Keratinocyte (primary cell): ENCODE data around the gene TAF6. TPM values are rescaled to one million over a fixed set of nuclear protein-coding genes. Genes with fewer than 3 reads are reported as not detected.

Experiments
- DNase-seq: peaks from one replicate; pipeline ENCODE4 v3.0.0-alpha.2; 2011; ENCODE audit warnings: low read depth, missing footprints, low spot score
- FAIRE-seq: peaks from 2 replicates; lab custom pipeline; 2011; peaks lifted over from hg19 to GRCh38; lab: Jason Lieb, UNC
- H2AFZ ChIP-seq: 2 replicates; pipeline ENCODE4 v1.6.0; 2012; ENCODE audit warnings: low read length, control low read depth, inconsistent platforms; ENCODE audit not compliant: control insufficient read depth
- H3K27ac ChIP-seq: 2 replicates; pipeline ENCODE4 v1.5.1; 2011; ENCODE audit warnings: low read length; ENCODE audit not compliant: control insufficient read depth, insufficient read depth
- H3K27me3 ChIP-seq: 3 replicates; pipeline ENCODE4 v1.6.0; 2011; ENCODE audit warnings: low read length; ENCODE audit not compliant: control insufficient read depth, insufficient read depth; ENCODE audit errors: extremely low read depth
- H3K36me3 ChIP-seq, 2 experiments: 2 replicates in 1 of 2; 3 replicates in 1 of 2; pipeline ENCODE4 v1.5.1; 2011; ENCODE audit warnings: low read length in 2 of 2, mild to moderate bottlenecking in 1 of 2; ENCODE audit not compliant: control insufficient read depth in 2 of 2, insufficient read depth in 2 of 2; ENCODE audit errors: extremely low read depth in 1 of 2
- H3K4me1 ChIP-seq: 3 replicates; pipeline ENCODE4 v1.5.1; 2011; ENCODE audit warnings: low read length; ENCODE audit not compliant: control insufficient read depth, insufficient read depth; ENCODE audit errors: extremely low read depth
- H3K4me2 ChIP-seq: 3 replicates; pipeline ENCODE4 v1.6.0; 2011; ENCODE audit warnings: low read depth, low read length; ENCODE audit not compliant: control insufficient read depth, insufficient read depth; ENCODE audit errors: extremely low read depth
- H3K4me3 ChIP-seq, 3 experiments: fragments of 200-600 bp in 1 of 3; sonication (generic) in 1 of 3; 2 replicates in 2 of 3; 3 replicates in 1 of 3; pipeline ENCODE4 v1.5.1; 2011 to 2016; ENCODE audit warnings: low read length in 3 of 3, mild to moderate bottlenecking in 3 of 3, control low read depth in 2 of 3, inconsistent platforms in 1 of 3, low read depth in 1 of 3, mixed read lengths in 1 of 3, mixed run types in 1 of 3, moderate library complexity in 1 of 3; ENCODE audit not compliant: control insufficient read depth in 2 of 3, insufficient read depth in 2 of 3; ENCODE audit errors: extremely low read depth in 1 of 3
- H3K79me2 ChIP-seq: 2 replicates; pipeline ENCODE4 v1.6.0; 2012; ENCODE audit warnings: low read length; ENCODE audit not compliant: control insufficient read depth, insufficient read depth
- H3K9ac ChIP-seq: 3 replicates; pipeline ENCODE4 v1.6.0; 2011; ENCODE audit warnings: low read length; ENCODE audit not compliant: control insufficient read depth, insufficient read depth; ENCODE audit errors: extremely low read depth
- H3K9me1 ChIP-seq: 3 replicates; pipeline ENCODE4 v1.6.0; 2011; ENCODE audit warnings: low read length; ENCODE audit not compliant: control insufficient read depth, insufficient read depth; ENCODE audit errors: extremely low read depth
- H3K9me3 ChIP-seq: 2 replicates; pipeline ENCODE4 v1.5.1; 2012; ENCODE audit warnings: low read depth, low read length; ENCODE audit not compliant: control insufficient read depth
- H4K20me1 ChIP-seq: 3 replicates; pipeline ENCODE4 v1.6.0; 2011; ENCODE audit warnings: low read length; ENCODE audit not compliant: control insufficient read depth, insufficient read depth; ENCODE audit errors: extremely low read depth
- EZH2 ChIP-seq: IDR thresholded peaks from one replicate; pipeline ENCODE4 v1.6.1; 2012; ENCODE audit warnings: inconsistent platforms, mild to moderate bottlenecking, low read length, moderate library complexity
- dilution Hi-C: fragments of 300-500 bp; cut with MboI; formaldehyde crosslinking; loops from one replicate; pipeline ENCODE4 v1.7.0; 2020; ENCODE audit warnings: low sequenced_read_pairs; ENCODE audit not compliant: extremely low pct_ligation_motif_present
- polyA plus RNA-seq, 5 experiments: library from polyadenylated mRNA; depleted of rRNA in 3 of 5; stranded (reverse) in 3 of 5; stranded (forward) in 1 of 5; unstranded in 1 of 5; fragments of >200 nt; gene quantifications; 1 replicate in 1 of 5; 2 replicates in 3 of 5; 3 replicates in 1 of 5; pipeline versions ENCODE4 v1.2.1 to v1.2.3, GENCODE V29; 2011 to 2012; ENCODE audit warnings: missing spikeins in 2 of 5, low read depth in 1 of 5, low replicate concordance in 1 of 5
- TF ChIP-seq, protein P1 (sequence below), 3 experiments: IDR thresholded peaks in 1 of 3; conservative IDR thresholded peaks in 1 of 3; optimal IDR thresholded peaks in 1 of 3; 2 replicates in 2 of 3; 3 replicates in 1 of 3; pipeline versions ENCODE3 to v1.5.1; 2011; ENCODE audit warnings: low read length in 3 of 3, mild to moderate bottlenecking in 3 of 3, moderate library complexity in 2 of 3, control low read depth in 1 of 3, inconsistent platforms in 1 of 3; ENCODE audit not compliant: insufficient read depth in 2 of 3; ENCODE audit errors: extremely low read depth in 1 of 3

Gene TAF6
- polyA plus RNA-seq, 1 donor (not counting 4 experiments of a cell fraction or from before 2014, with no cell fraction given), result 7.6 TPM

DNA sequence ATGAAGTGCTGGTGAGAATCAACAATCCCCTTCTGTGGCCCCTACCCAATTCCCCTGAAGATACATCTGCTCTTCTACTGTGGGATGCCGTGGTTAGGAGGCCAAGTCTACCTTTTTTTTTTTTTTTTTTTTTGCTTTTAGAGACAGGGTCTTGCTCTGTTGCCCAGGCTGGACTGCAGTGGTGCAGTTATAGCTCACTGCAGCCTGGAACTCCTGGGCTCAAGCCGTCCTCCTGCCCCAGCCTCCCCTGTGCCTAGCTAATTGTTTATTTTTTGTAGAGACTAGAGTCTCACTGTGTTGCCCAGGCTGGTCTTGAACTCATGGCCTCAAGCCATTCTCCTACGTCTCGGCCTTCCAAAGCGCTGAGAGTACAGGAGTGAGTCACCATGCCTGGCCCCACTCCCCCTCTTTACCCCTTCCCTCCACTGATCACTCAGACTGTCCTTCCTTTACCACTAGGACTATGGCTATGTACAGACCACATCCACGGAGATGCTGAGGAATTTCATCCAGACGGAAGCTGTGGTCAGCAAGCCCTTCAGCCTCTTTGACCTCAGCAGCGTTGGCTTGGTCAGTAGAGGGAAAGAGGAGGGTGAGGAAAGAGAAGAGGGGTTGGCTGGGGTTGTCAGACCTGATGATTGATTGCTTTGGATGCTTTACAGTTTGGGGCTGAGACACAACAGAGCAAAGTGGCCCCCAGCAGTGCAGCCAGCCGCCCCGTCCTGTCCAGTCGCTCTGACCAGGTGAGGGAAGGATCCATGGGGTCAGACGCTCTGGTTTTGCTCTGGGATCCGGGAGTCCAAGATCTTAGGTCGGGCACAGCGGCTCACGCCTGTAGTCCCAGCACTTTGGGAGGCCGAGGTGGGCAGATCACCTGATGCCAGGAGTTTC lies 16.0 kb downstream of the TAF6 start:
- no peaks in the 10 kb centered on the region for H3K9me3 ChIP-seq
- H3K79me2 ChIP-seq, result peaks cover 29% of the 10 kb centered on the region
- H3K36me3 ChIP-seq, result peaks cover 20 to 47% of the 10 kb centered on the region in 2 experiments
- H3K4me2 ChIP-seq, result no peak overlapping the region
- H3K9ac ChIP-seq, result no peak overlapping the region
- H3K9me1 ChIP-seq, result no peaks in the 10 kb centered on the region
- H3K4me3 ChIP-seq, result no peak overlapping the region
- H3K4me1 ChIP-seq, result peaks cover 10% of the 10 kb centered on the region
- no peak for FAIRE-seq
- H3K27ac ChIP-seq, result no peak overlapping the region
- DNase-seq, result no peak
- H2AFZ ChIP-seq, result no peak overlapping the region
- H4K20me1 ChIP-seq, result no peaks in the 10 kb centered on the region
- no peak for TF ChIP-seq EZH2
- TF ChIP-seq, protein P1, sequence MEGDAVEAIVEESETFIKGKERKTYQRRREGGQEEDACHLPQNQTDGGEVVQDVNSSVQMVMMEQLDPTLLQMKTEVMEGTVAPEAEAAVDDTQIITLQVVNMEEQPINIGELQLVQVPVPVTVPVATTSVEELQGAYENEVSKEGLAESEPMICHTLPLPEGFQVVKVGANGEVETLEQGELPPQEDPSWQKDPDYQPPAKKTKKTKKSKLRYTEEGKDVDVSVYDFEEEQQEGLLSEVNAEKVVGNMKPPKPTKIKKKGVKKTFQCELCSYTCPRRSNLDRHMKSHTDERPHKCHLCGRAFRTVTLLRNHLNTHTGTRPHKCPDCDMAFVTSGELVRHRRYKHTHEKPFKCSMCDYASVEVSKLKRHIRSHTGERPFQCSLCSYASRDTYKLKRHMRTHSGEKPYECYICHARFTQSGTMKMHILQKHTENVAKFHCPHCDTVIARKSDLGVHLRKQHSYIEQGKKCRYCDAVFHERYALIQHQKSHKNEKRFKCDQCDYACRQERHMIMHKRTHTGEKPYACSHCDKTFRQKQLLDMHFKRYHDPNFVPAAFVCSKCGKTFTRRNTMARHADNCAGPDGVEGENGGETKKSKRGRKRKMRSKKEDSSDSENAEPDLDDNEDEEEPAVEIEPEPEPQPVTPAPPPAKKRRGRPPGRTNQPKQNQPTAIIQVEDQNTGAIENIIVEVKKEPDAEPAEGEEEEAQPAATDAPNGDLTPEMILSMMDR (optimal IDR thresholded peaks at IDR 0.05 in 1 of 3, IDR thresholded peaks at IDR 0.05 in 1 of 3, conservative IDR thresholded peaks at IDR 0.05 in 1 of 3; ENCODE audit: extremely low read depth in 1 of 3, insufficient read depth in 2 of 3, low read length in 3 of 3), result no peak
- H3K27me3 ChIP-seq, result no peaks in the 10 kb centered on the region
- dilution Hi-C loops, result no loop called here

DNA sequence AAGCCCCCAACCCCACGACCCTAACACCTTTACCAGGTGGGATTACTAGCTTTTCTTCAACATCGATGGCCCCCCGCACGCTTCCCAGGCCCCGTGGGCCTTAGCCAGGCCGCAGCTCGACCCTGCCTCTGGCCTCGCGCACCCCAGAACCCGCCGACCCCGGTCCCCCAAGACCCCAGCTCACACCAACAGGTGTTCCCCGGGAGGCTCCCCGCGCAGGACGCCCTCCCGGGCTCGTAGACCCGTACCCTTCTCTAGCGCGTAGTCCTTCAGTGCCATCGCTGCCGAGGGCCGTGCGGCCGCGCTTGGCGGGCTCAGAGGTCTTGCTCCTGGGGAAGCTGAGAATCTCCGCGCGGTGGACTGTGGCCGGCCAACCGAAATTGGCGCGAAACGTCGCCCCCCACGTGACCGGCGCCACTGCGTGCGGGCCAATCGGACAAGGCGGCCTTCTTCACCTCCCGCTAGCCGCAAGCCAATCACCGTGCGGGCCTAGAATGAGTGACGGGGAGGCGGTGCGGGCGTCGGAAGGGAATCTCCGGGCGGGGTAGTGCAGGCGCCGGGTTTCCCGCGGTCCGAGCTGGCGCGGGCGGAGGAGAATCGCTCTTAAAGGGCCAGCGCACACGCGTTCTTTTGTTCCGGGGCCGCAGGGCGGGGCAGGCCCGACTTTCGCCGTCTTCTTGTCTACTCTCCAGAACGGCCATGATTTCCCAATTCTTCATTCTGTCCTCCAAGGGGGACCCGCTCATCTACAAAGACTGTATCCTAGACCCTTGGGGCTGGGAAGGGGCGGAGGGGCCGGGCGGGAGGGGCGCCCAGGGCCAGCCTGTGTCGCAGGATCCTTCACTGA lies 17.9 kb downstream of the TAF6 start, which contains the start of the genes AP4M1 and MCM7:
Gene AP4M1 (plus strand): TSS at position 628 of the 847 bp plus-strand sequence. CDS start 72 bp downstream, at position 700.
Gene MCM7 (minus strand): TSS at position 382 of the 847 bp plus-strand sequence. CDS start 103 bp downstream, at position 279.
- dilution Hi-C loops, result no loop called here
- H3K79me2 ChIP-seq, result peaks cover 36% of the 10 kb centered on the region
- peak within 1 kb of the TSS; percentile 70 to 78 (median 75) for H3K4me3 ChIP-seq
- H4K20me1 ChIP-seq, result peaks cover 6% of the 10 kb centered on the region
- peak within 1 kb of the TSS; percentile 72 for H2AFZ ChIP-seq
- peaks cover 29 to 49% of the 10 kb centered on the region in 2 experiments for H3K36me3 ChIP-seq
- H3K9ac ChIP-seq, result peak within 1 kb of the TSS; percentile 90
- H3K27ac ChIP-seq, result peak within 1 kb of the TSS; percentile 87
- FAIRE-seq (no peak), DNase-seq (peak; percentile 88)
- H3K4me1 ChIP-seq, result peaks cover 10% of the 10 kb centered on the region
- H3K9me1 ChIP-seq, result no peaks in the 10 kb centered on the region
- peak within 1 kb of the TSS; percentile 76 for H3K4me2 ChIP-seq
- no peak for TF ChIP-seq EZH2
- TF ChIP-seq, protein P1 (optimal IDR thresholded peaks at IDR 0.05 in 1 of 3, IDR thresholded peaks at IDR 0.05 in 1 of 3, conservative IDR thresholded peaks at IDR 0.05 in 1 of 3; ENCODE audit: extremely low read depth in 1 of 3, insufficient read depth in 2 of 3, low read length in 3 of 3), result no peak
- H3K9me3 ChIP-seq, result no peaks in the 10 kb centered on the region
- no peaks in the 10 kb centered on the region for H3K27me3 ChIP-seq
